T-cell (primary cell): ENCODE results near the gene MT1X. TPM values are rescaled to one million over a fixed set of nuclear protein-coding genes. Genes with fewer than 3 reads are reported as not detected.

Experiments
- ATAC-seq, 4 experiments: fragments of 200-7000 bp in 3 of 4; fragments of 150-1000 bp in 1 of 4; cut with Tn5 transposase; replicated peaks in 1 of 4; 1 replicate in 3 of 4; 2 replicates in 1 of 4; pipeline ENCODE4 v1.10.0; 2021; ENCODE audit warnings: moderate library complexity in 3 of 4, mild to moderate bottlenecking in 2 of 4, moderate number of reproducible peaks in 1 of 4
- CTCF ChIA-PET, 2 donors: fragments of 300-600 bp; sonication (Branson Sonifier 250); formaldehyde crosslinking; loops; one replicate each; lab custom pipeline; 2022; ENCODE audit warnings: antibody characterized with exemption in 2 of 2; lab: Charles Lee
- POLR2A ChIA-PET, 2 donors: fragments of 300-600 bp; sonication (Branson Sonifier 250); formaldehyde crosslinking; loops; one replicate each; lab custom pipeline; 2022; ENCODE audit warnings: antibody characterized with exemption in 2 of 2; lab: Charles Lee
- DNase-seq, 35 experiments: peaks; one replicate each; pipeline versions ENCODE4 v3.0.0 to v3.0.0-alpha.2; 2013 to 2023
- H3K27ac ChIP-seq: one replicate; pipeline ENCODE4 v1.5.1; 2013; ENCODE audit warnings: low read length
- H3K27me3 ChIP-seq, 2 experiments: replicated peaks in 1 of 2; 1 replicate in 1 of 2; 2 replicates in 1 of 2; pipeline versions ENCODE4 v1.6.1 to v1.7.0; 2013; ENCODE audit warnings: low read length in 1 of 2, mixed read lengths in 1 of 2; ENCODE audit not compliant: control insufficient read depth in 2 of 2, insufficient read depth in 2 of 2; ENCODE audit errors: extremely low read depth in 1 of 2
- H3K36me3 ChIP-seq, 2 donors: 1 replicate in 1 of 2; 2 replicates in 1 of 2; pipeline versions ENCODE4 v1.6.1 to v1.7.0; 2013; ENCODE audit warnings: low read length in 1 of 2; ENCODE audit not compliant: control insufficient read depth in 2 of 2, insufficient read depth in 1 of 2; ENCODE audit errors: extremely low read depth in 1 of 2
- H3K4me1 ChIP-seq, 2 experiments: 1 replicate in 1 of 2; 2 replicates in 1 of 2; pipeline versions ENCODE4 v1.6.1 to v1.7.0; 2013; ENCODE audit warnings: low read length in 2 of 2, mixed read lengths in 1 of 2; ENCODE audit not compliant: insufficient read depth in 2 of 2, control insufficient read depth in 1 of 2; ENCODE audit errors: extremely low read depth in 1 of 2
- H3K4me3 ChIP-seq, 2 donors: 1 replicate in 1 of 2; 2 replicates in 1 of 2; pipeline versions ENCODE4 v1.5.1 to v1.7.0; 2013; ENCODE audit warnings: mild to moderate bottlenecking in 2 of 2, low read length in 1 of 2, moderate library complexity in 1 of 2; ENCODE audit not compliant: control insufficient read depth in 1 of 2; ENCODE audit errors: extremely low read depth in 1 of 2
- H3K9me3 ChIP-seq: 2 replicates; pipeline ENCODE4 v1.7.0; 2013
- H3K27ac Mint-ChIP-seq, 2 donors: one replicate each; pipeline ENCODE4 v1.8.0; 2020 to 2021; ENCODE audit warnings: mild to moderate bottlenecking in 2 of 2, mixed read lengths in 2 of 2
- H3K27me3 Mint-ChIP-seq, 2 donors: one replicate each; pipeline ENCODE4 v1.8.0; 2021 to 2022; ENCODE audit warnings: mixed read lengths in 2 of 2
- H3K36me3 Mint-ChIP-seq: one replicate; pipeline ENCODE4 v1.8.0; 2021; ENCODE audit warnings: mixed read lengths
- H3K4me1 Mint-ChIP-seq, 3 donors: one replicate each; pipeline ENCODE4 v1.8.0; 2020 to 2022; ENCODE audit warnings: mixed read lengths in 3 of 3, mild to moderate bottlenecking in 1 of 3
- H3K4me3 Mint-ChIP-seq, 3 donors: one replicate each; pipeline ENCODE4 v1.8.0; 2020 to 2022; ENCODE audit warnings: mild to moderate bottlenecking in 3 of 3, mixed read lengths in 3 of 3, moderate library complexity in 3 of 3
- H3K9me3 Mint-ChIP-seq, 3 donors: one replicate each; pipeline ENCODE4 v1.8.0; 2020 to 2022; ENCODE audit warnings: mixed read lengths in 3 of 3
- WGBS: methylation state at CpG from one replicate; pipeline ENCODE4 v1.1.5; 2013; ENCODE audit warnings: missing lambda C conversion rate; ENCODE audit not compliant: insufficient coverage; 5-methylcytosine and 5-hydroxymethylcytosine counted together
- total RNA-seq, 35 experiments: library from RNA in 6 of 35; stranded (reverse) in 6 of 35; fragments of 120-200 nt in 1 of 35; gene quantifications; one replicate each; pipeline versions ENCODE4 v1.2.1 to v1.2.4 and lab custom pipeline; 2013 to 2026

The MT1X gene
- total RNA-seq, 5 donors from 2014 or later (not counting 1 experiment from before 2014, with no cell fraction given), result 18.7 to 30.8 (median 28.8) TPM

GRCh38 chr16:56643080-56643778, 39.0 kb upstream of the MT1X start:
- POLR2A ChIA-PET, result interaction anchor here (0.5 to 1.0 kb wide), 4 partner anchors 32 to 318 kb away, joined by 3 to 5 read pairs (median 4); no protein-coding TSS in a partner anchor
- no peak overlapping the region for H3K27ac ChIP-seq
- WGBS, result 7% methylated on average over 42 of the region's 42 CpGs

GRCh38 chr16:56643833-56644232, 38.4 kb upstream of the MT1X start:
- H3K36me3 ChIP-seq, result no peaks in the 10 kb centered on the region
- peaks cover 34 to 37% of the 10 kb centered on the region in 2 experiments for H3K27me3 ChIP-seq
- H3K9me3 ChIP-seq, result no peaks in the 10 kb centered on the region
- no peak overlapping the region for H3K27ac ChIP-seq
- peak overlapping the region in 1 of 2 donors; percentile 49 for H3K27ac Mint-ChIP-seq
- H3K4me1 Mint-ChIP-seq, result peaks cover 21 to 24% (median 24%) of the 10 kb centered on the region in 3 donors
- ChIA-PET POLR2A (interaction anchor here in 1 of 2 donors (0.7 to 1.0 kb wide), 2 partner anchors 34 to 114 kb away, joined by 4 to 5 read pairs; no protein-coding TSS in a partner anchor), CTCF (interaction anchor here (0.6 to 1.8 kb wide), 9 partner anchors 11 to 386 kb away, joined by 3 to 11 read pairs (median 4); partner anchors contain the start of gene MT2A (in 1 of the 2))
- ATAC-seq (no peak), DNase-seq (no peak)
- peaks cover 30 to 36% of the 10 kb centered on the region in 2 donors for H3K27me3 Mint-ChIP-seq
- peaks cover 2 to 18% of the 10 kb centered on the region in 2 experiments for H3K4me1 ChIP-seq
- H3K36me3 Mint-ChIP-seq, result no peaks in the 10 kb centered on the region
- H3K4me3 ChIP-seq, result peak overlapping the region; percentile 42 to 60
- H3K4me3 Mint-ChIP-seq, result peak overlapping the region; percentile 69 to 71 (median 70)
- H3K9me3 Mint-ChIP-seq, result no peaks in the 10 kb centered on the region
- WGBS, result 75% methylated on average over 4 of the region's 5 CpGs

More at GRCh38 chr16:56643080-56643778, 39.0 kb upstream of the MT1X start:
- Mint-ChIP-seq H3K4me1 (peaks cover 21 to 27% (median 24%) of the 10 kb centered on the region in 3 donors), H3K27me3 (peaks cover 31 to 35% of the 10 kb centered on the region in 2 donors), H3K27ac (peak overlapping the region in 1 of 2 donors; percentile 49), H3K36me3 (no peaks in the 10 kb centered on the region), H3K4me3 (peak overlapping the region; percentile 69 to 71 (median 70)), H3K9me3 (no peaks in the 10 kb centered on the region)
- no peaks in the 10 kb centered on the region for H3K36me3 ChIP-seq
- H3K4me3 ChIP-seq, result peak overlapping the region; percentile 42 to 60
- peaks cover 2 to 22% of the 10 kb centered on the region in 2 experiments for H3K4me1 ChIP-seq
- ATAC-seq (peak; percentile 99 to 100 (median 100)), DNase-seq (peak; percentile 35 to 87 (median 57))
- CTCF ChIA-PET, result interaction anchor here (0.6 to 1.8 kb wide), 9 partner anchors 12 to 387 kb away, joined by 3 to 11 read pairs (median 4); partner anchors contain the start of gene MT2A (in 1 of the 2)
- peaks cover 34 to 37% of the 10 kb centered on the region in 2 experiments for H3K27me3 ChIP-seq
- no peaks in the 10 kb centered on the region for H3K9me3 ChIP-seq

- Histone ChIP-seq H3K27me3 (peaks cover 31 to 32% of the 10 kb centered on the region in 2 experiments), H3K4me3 (no peak overlapping the region), H3K36me3 (no peaks in the 10 kb centered on the region), H3K9me3 (no peaks in the 10 kb centered on the region), H3K4me1 (peaks cover 2 to 18% of the 10 kb centered on the region in 2 experiments), H3K27ac (no peak overlapping the region)
- DNase-seq, result no peak
- Mint-ChIP-seq H3K36me3 (no peaks in the 10 kb centered on the region), H3K27ac (no peak overlapping the region), H3K27me3 (peaks cover 23 to 28% of the 10 kb centered on the region in 2 donors), H3K9me3 (no peaks in the 10 kb centered on the region), H3K4me1 (peaks cover 21 to 24% (median 24%) of the 10 kb centered on the region in 3 donors), H3K4me3 (no peak overlapping the region)
- ChIA-PET POLR2A (no interaction called here), CTCF (no interaction called here)
- no peak for ATAC-seq
- no CpG with 5 or more reads among the region's 1 CpG for WGBS
Observed at GRCh38 chr16:56645311-56645710, 37.0 kb upstream of the MT1X start.

GRCh38 chr16:56645838-56646237, 36.4 kb upstream of the MT1X start:
- ChIA-PET CTCF (interaction anchor here in 1 of 2 donors (0.9 kb wide), 1 partner anchor 56 kb away, joined by 5 read pairs; no protein-coding TSS in a partner anchor), POLR2A (no interaction called here)
- no peak for ATAC-seq

GRCh38 chr16:56647641-56648431, 34.4 kb upstream of the MT1X start:
- POLR2A ChIA-PET, result interaction anchor here in 1 of 2 donors (0.6 kb wide), 1 partner anchor 113 kb away, joined by 4 read pairs; no protein-coding TSS in a partner anchor
- DNase-seq (no peak), ATAC-seq (no peak)
- no peaks in the 10 kb centered on the region for H3K9me3 ChIP-seq
- H3K4me3 ChIP-seq, result no peak overlapping the region
- peaks cover 31 to 49% of the 10 kb centered on the region in 2 experiments for H3K27me3 ChIP-seq
- no peaks in the 10 kb centered on the region for H3K36me3 Mint-ChIP-seq
- CTCF ChIA-PET, result no interaction called here
- peaks cover 2 to 17% of the 10 kb centered on the region in 2 experiments for H3K4me1 ChIP-seq
- H3K4me1 Mint-ChIP-seq, result peaks cover 13 to 17% (median 16%) of the 10 kb centered on the region in 3 donors
- H3K36me3 ChIP-seq, result no peaks in the 10 kb centered on the region
- H3K27ac ChIP-seq, result no peak overlapping the region
- H3K9me3 Mint-ChIP-seq, result no peaks in the 10 kb centered on the region
- no peak overlapping the region for H3K27ac Mint-ChIP-seq
- 46% methylated on average over 27 of the region's 33 CpGs for WGBS
- peaks cover 17 to 28% of the 10 kb centered on the region in 2 donors for H3K27me3 Mint-ChIP-seq
- no peak overlapping the region for H3K4me3 Mint-ChIP-seq

More at GRCh38 chr16:56645838-56646237, 36.4 kb upstream of the MT1X start:
- H3K4me1 ChIP-seq, result peaks cover 2 to 18% of the 10 kb centered on the region in 2 experiments
- H3K9me3 ChIP-seq, result no peaks in the 10 kb centered on the region
- no peak for DNase-seq
- no peak overlapping the region for H3K27ac Mint-ChIP-seq
- no CpG with 5 or more reads among the region's 1 CpG for WGBS
- H3K27me3 Mint-ChIP-seq, result peaks cover 18 to 23% of the 10 kb centered on the region in 2 donors
- H3K4me1 Mint-ChIP-seq, result peaks cover 21 to 24% (median 24%) of the 10 kb centered on the region in 3 donors
- H3K9me3 Mint-ChIP-seq, result no peaks in the 10 kb centered on the region
- no peak overlapping the region for H3K4me3 Mint-ChIP-seq
- no peak overlapping the region for H3K27ac ChIP-seq
- peaks cover 30 to 31% of the 10 kb centered on the region in 2 experiments for H3K27me3 ChIP-seq
- no peaks in the 10 kb centered on the region for H3K36me3 Mint-ChIP-seq
- no peak overlapping the region for H3K4me3 ChIP-seq
- H3K36me3 ChIP-seq, result no peaks in the 10 kb centered on the region

GRCh38 chr16:56649271-56649670, 33.0 kb upstream of the MT1X start:
- Mint-ChIP-seq H3K9me3 (no peaks in the 10 kb centered on the region), H3K4me1 (peaks cover 1 to 4% (median 2%) of the 10 kb centered on the region in 3 donors), H3K36me3 (no peaks in the 10 kb centered on the region), H3K4me3 (no peak overlapping the region), H3K27ac (no peak overlapping the region), H3K27me3 (peaks cover 17 to 26% of the 10 kb centered on the region in 2 donors)
- Histone ChIP-seq H3K27me3 (peaks cover 31 to 50% of the 10 kb centered on the region in 2 experiments), H3K4me3 (no peak overlapping the region), H3K36me3 (no peaks in the 10 kb centered on the region), H3K4me1 (peaks cover 0 to 2% of the 10 kb centered on the region in 2 experiments), H3K27ac (no peak overlapping the region), H3K9me3 (no peaks in the 10 kb centered on the region)
- CTCF ChIA-PET, result no interaction called here
- no peak for ATAC-seq
- POLR2A ChIA-PET, result no interaction called here
- DNase-seq, result no peak
- no CpG with 5 or more reads among the region's 2 CpGs for WGBS
